ENCODE measurements around the gene SLC8A2.

DNA sequence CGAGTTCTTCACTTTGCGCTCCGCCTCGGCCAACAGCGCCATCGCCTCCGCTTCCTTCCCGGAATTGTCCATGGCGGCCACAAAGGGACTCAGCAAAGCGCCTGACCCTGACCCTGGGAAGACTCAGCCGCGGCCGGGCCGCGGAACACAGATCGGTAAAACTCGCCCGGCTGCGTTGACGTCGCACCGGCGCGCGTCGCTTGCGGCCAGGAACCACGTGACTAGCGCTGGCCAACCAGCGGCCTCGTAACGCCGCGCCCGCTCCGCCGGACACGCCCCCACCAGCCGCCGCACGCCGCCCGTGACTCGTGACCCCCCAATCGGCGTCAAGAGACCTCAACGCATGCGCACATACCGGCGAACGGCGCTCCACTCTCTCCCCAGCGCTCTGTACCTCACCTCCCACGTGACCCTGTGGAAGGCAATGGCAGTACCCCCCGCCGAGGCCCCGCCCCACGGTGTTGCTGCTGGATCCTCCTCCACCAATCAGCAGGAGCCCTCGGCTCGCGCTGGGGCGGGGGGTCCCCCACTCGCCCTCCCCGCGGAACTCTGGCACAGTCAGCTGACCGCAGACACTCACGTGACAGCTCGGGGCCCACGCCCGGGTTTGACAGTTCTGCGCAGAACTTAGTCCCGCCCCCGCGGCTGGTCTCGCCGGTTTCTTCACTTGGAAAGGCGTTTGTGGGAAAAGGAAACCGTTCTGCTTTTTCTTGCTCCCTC, 43.3 kb upstream of the SLC8A2 start, which contains the start of gene NAPA:
- TF ChIP-seq, protein P1, sequence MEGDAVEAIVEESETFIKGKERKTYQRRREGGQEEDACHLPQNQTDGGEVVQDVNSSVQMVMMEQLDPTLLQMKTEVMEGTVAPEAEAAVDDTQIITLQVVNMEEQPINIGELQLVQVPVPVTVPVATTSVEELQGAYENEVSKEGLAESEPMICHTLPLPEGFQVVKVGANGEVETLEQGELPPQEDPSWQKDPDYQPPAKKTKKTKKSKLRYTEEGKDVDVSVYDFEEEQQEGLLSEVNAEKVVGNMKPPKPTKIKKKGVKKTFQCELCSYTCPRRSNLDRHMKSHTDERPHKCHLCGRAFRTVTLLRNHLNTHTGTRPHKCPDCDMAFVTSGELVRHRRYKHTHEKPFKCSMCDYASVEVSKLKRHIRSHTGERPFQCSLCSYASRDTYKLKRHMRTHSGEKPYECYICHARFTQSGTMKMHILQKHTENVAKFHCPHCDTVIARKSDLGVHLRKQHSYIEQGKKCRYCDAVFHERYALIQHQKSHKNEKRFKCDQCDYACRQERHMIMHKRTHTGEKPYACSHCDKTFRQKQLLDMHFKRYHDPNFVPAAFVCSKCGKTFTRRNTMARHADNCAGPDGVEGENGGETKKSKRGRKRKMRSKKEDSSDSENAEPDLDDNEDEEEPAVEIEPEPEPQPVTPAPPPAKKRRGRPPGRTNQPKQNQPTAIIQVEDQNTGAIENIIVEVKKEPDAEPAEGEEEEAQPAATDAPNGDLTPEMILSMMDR (IDR thresholded peaks at IDR 0.05) = no peak
- no peak for TF ChIP-seq EZH2 (IDR thresholded peaks at IDR 0.05; ENCODE audit: borderline replicate concordance, insufficient read depth, low read depth, low read length, poor library complexity, severe bottlenecking)
